SIG-M5 treated with dmso at 0.1 percent for 504 hours (cell line): ENCODE results near the gene GLI2.

ENCODE experiments used
- DNase-seq: peaks from one replicate; lab custom pipeline; 2025; ENCODE audit not compliant: unreplicated experiment; lab: John Stamatoyannopoulos, UW

GLI2 gene

DNA sequence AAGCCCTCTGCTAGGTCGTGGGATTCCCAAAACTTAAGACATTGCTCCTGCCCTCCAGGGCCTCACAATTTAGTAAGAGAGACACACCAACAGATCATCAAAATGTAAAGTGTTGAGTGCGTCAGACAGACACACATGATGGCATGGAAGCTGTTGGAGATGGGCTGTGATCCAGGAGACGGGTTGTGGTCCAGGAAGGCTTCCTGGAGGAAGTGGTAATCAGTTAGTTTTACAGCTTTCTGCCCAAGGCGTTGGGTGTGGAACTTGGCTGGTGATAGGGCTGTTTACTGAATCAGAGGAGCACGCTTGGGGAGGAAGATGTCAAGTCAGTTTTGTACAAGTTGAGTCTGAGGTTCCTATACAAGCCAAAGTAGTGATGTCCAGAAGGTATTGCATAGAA is 24.0 kb upstream of the GLI2 start:
- no peak for DNase-seq

DNA sequence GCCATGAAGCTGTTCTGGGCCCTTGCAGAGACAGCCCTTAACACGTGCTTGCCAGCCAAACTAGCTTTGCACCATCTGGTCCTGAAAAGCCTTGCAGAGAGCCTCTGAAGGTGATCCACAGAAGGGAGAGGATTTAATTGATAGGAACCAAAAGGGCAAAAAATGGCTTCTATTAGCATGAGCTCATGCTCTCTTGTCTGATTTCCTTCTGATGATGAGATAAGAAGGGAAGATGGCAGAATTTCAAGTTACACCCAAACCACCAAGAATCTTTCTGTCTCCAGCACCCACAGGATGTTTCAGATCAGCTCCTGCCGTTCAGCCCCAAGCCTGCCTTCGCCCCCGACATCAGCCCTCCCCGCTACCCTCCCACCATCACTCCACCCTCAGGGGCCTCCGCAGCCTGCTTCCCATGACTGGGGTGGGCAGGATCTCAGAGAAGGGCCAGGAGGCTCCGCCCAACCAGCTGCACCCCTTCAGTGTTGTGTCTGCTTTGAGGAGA is 23.4 kb upstream of the GLI2 start:
- DNase-seq, result no peak

DNA sequence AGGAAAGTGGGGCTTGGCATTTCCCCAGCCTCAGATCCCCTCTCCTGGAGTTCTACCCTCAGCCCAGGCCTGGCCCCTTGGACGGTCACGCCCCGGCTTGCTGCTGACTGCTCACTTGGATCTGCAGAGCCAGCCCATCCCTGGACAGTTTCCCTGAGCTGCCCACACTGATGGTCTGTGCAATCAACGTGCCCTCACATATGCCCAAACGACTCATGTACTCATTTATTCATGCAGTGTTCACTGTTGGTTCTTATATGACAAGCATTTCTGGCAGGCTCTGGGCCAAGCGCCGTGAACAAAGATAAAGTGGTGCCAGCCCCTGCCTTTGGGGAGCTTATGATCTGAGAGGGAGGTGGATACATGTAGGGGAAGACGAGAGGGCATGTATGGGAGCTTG is 20.3 kb upstream of the GLI2 start:
- no peak for DNase-seq

DNA sequence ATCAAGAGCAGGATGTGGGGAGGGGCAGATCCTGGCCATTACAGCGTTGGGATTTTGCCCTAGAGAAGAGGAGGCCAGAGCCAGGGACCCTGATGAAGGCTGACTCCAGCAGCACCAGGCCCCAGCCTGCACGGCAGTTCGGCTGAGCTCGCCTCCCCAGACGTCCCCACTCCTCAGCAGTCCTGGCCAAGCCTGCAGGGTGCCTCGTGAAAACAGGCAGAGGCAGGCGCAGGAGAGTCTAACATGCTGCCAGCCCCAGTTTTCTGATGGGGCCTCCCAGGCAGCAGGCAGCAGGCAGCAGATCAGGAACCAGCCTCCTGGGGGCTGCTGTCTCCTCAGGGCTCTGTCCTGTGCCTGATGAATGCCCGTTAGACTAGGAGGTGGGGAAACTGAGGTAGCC is 19.7 kb upstream of the GLI2 start:
- no peak for DNase-seq

DNA sequence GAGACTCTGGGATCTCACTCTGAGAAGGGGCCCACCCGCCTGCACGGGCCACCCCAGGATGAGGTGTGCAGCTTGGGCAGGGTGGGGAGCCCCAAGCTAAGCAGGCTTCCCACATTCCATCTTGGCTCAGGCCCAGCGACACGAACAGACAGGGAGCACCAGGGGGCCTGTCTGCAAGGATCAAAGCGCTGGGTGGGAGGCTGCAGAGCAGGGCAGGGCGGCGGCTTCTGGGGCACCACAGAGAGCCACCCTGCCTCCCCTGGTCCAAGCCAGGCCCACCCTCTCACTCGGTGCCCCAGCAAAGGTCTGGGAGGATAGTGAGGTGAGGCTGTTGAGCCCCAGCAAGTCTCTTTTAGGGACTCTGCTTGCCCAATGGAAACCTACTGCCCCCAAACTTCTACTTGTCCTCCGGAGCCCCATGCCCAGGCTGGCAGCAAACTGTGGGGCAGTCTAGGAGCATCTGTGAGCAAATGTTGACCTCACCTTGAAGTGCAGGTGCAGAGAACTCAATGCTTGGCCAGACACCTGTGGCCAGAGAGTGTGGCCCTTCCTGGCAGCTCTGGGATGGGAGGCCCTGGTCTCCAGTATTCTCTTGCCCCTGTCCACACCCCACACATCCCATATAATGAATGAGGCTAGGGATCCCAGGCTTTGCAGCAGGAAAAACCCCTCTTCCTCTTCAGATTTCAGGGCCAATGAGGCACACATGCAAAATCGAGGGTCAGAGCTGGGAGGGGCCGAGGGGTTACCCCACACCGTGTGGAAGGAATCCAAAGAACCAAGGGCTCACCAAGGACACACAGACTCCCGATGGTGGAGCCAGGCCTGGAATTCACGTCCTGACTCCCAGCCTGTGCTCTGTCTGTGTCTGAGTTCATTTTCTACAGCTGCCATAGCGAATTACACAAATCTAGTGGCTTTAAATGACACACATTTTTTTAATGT is 18.8 kb upstream of the GLI2 start:
- DNase-seq, result no peak

DNA sequence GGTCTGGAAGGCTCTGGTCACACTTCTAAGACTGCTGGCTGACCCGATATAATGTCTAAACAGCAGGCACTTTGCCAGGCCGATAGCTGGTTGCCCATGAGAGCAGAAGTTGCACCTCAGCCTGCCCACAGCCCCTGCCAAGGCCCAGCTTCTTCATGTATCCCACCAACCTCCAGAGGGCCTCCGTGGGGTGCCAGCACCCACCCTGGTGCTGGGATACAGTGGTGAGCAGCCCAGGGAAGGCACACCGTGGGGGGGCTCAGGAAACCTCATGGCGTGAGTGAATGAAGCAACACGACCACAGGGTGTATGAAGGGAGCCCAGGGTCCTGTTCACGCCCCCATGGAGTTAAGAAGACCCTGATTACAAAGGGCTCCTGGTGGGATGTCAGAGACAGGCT is 16.2 kb upstream of the GLI2 start:
- no peak for DNase-seq

DNA sequence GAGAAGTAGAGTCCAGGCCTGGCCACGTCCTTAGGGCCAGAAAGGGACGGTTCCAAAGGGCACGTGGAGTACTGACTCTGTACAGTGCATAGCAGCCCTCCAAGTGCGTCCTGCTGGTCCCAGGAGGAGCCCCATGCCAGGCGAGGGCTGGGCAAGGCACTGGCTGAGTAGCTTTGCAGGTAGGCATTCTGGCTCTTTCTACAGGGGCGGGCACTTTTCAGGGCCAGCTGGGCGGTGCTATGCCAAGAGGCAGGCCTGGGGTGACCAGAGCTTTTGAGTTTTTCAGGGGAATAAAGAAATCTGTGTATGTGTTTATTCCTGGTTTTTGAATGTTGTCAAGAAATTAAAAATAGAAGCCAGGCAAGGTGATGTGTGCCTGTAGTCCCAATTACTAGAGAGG is 15.4 kb upstream of the GLI2 start:
- DNase-seq, result no peak

DNA sequence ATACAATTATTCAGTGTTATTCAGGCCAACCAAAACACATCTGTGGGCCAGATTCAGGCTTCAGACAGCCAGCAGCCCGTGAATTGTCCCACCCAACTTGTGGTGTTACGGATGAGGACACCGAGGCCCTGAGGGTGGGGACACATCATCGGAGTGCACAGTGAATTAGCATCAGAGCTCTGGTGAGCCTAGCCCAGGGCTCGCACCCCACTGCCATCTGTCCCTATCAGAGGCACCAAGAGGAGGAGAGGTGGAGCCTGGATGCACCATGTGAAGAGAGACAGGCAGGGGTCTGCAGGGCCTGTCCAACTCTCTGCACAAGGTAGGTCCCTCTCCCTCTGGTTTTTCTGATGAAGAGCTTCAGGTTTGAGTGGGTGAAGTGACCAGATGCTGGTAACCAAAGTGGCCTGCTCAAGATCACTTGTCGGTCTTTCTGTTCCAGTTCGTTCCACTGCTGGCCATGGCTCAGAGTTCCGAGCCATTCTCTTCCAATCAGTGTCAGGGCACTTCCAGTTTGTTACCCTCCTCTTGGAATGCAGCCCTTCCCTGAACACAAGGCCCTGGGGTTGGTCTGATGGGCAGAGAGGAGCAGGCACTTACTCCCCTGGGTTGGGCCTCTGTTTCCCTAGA is 14.8 kb upstream of the GLI2 start:
- no peak for DNase-seq

DNA sequence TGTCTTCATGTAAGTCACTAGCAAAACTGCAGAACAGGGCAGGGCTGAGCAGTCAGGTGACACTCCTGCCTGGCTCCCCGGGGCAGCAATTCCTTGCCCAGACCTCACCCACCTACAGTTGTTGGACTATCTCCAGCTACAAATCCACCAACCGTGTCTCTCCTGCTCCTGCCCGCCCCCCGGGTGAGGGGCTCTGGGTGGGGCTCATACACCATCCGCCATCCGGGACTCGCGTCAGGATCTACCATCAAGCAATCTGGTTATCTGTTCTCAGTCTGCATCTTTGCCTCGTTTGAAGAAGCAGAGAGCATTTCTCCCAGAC is 13.5 kb upstream of the GLI2 start:
- DNase-seq, result no peak

DNA sequence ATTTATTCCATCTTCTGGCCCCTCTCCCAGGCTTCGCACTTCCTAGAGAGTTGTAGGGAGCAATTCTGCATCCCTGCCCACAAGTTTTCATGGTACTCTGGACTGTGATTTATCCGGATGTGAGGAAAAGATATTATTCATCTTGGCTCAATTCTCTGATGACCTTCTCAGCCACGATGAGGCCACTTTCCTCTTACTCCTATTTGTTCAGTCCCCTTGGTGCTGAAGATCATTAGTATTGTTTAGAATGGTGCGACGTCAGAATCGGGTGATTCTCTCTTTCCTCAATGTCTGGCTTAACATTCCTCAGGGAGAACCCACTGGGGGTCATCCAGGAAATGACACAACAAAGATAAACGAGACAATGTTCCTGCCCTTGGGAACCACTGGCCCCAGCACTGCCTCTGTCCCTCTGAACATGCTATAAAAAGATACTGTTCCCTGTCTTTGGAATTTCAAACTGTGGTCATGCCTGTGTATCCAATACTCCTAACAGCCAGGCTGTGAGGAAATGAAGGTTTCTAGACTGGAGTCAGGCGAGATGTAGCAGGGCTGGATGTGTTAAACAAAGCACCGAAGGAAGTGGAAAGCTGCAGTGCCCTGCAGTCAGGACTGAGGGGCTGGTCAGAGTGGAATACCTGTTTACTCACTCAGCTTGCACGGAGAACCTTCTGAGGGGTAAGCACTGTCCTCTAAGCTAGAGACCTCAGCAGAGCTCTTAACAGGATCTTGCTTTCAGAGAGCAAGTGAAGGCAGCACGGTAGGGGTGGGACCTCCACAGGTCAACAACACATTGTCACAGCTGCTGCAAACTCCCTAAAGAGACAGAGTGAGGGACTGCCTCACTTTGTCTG is 12.9 kb upstream of the GLI2 start:
- no peak for DNase-seq

DNA sequence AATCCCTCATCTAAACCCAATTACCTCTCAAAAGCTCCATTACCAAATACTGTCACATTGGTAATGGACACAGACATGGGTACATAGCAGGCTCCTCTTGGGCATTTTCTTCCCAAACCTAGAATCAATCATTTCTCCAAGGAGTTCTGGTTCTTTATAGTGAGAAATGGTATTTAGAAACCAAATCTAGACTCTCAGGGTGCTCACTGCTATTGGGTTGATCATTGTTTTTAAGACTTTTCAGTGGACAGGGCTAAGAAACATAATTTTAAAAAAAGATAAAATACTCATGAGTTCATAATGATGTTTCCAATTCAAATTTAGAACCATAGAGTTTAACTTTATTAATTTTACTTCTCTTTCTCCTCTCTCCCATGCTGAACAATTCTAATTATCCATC is 9.4 kb upstream of the GLI2 start:
- DNase-seq, result no peak

DNA sequence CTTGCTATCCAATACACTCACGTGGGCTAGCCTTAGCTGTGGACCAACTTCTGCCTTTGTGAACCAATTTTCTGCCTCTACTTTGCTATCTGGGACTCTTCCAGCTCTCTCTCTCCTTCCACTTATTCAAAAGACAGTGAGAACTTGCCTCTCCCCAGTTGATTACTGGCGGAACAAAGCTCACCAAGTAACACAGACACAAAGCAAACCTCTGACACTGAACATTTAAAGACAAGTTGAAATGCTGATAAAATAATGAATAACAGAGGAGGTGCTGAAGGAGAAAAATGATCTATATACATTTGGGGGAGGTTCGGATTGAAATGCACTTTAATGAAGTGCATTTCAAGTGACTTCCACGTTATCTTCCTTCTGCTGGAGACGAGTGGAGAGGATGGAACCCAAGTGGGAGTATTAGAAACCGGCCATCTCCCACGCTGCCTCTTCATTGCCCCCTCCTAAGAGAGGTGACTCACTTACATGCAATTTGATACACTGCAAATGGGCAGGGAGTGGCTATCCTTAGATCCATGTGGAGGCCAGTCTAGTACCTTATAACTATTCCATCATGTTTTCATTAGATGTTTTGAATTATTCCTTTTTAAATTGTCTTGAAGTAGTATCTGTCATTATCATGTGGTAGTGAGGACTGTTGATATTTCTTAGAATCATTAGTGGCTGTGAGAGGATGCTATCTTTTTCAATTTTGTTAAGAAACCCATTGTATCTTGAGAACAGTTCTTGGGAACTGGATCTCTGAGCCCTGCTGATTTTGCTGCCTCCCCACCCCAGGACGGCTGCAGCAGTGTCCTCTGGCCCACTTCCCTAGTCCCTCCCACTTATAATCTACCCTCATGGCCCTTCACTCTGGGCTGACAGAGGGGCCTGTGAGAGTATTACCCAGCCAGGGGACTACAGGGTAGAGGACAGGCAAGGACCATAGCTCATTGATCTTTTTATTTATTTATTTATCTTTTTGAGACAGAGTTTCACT is 6.0 kb upstream of the GLI2 start:
- DNase-seq, result no peak

DNA sequence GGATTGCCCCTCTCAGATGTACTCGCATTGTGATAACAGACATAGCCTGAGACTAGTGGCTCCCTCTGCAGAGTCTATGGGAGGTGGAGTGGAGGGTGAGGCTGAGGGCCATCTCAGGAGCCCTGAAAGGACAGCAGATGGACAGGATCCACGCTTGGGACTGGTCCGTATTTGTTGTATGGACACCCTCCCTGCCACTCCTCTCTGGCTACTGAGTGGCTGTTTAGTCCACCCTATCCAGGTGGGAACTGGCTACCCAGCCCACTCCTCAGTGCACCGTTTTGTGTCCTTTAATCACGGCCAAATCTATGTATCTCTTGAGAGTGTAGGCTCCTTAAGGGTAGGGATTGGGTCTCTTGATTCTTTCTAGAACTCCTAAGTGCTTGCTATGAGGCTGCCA is 4.5 kb upstream of the GLI2 start:
- no peak for DNase-seq

DNA sequence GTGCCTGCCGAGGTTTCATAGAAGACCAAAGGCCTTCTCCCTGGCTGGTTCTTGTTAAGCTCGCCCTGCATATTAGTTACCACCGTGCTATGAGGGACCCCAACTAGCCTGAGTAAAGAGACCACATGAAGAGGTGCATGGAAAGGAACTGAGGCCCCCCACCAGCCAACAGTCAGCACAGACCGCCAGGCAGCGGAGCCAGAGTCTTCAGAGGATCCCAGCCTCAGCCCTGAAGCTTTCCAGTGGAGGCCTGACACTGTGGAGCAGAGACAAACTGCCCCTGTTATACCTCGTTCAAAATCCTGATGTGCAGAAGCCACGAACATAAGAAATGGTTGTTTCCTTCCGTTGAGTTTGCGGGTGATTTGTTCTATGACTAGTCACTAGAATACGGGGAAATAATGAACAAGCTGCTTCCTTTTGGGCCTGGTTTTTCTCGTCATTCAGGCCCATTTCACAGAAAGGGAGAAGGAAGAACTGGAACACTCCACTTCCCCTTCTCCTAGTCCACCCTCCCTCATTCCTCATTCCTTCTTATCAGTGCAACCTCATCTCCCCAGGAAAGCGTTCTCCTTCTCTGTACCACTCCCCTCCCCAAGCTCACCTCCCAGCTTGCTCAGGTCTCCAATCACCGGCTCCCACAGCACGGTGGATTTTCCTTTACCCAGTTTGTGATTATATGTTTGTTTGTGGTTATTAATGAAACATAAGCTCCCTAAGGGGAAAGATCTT is 3.0 kb upstream of the GLI2 start:
- DNase-seq, result no peak

DNA sequence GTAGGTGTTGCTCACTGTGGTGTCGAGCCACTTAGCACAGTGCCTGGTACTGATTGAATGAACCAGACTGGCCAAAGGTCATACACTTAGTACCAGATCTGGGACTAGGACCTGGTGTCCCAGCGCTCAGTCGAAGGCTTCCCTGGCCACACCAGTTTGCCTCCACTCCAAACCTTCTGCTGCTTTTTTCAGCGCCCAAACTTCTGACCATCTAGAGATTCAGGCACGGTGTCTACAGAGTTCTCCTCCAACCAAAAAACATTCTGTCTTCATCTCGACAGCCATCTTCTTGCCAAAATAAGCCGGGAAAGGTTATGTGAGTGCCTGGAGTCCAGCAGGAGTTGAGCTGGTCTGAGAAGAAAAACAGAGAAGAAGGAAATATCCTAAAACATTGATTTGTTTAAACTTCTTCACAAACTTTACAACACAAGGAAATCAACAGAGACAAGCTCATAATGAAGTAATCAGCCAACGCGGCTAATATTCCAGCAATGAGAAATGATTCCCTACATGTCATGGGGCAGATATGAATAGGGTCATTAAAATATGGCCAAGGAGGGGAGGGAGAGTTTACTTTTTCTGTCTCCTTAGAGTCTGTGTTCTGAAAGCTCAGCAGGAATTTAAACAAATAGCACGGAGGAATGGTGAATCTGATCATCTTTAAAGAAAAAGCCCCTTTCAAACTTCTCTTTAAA is 2.3 kb upstream of the GLI2 start:
- DNase-seq, result no peak

DNA sequence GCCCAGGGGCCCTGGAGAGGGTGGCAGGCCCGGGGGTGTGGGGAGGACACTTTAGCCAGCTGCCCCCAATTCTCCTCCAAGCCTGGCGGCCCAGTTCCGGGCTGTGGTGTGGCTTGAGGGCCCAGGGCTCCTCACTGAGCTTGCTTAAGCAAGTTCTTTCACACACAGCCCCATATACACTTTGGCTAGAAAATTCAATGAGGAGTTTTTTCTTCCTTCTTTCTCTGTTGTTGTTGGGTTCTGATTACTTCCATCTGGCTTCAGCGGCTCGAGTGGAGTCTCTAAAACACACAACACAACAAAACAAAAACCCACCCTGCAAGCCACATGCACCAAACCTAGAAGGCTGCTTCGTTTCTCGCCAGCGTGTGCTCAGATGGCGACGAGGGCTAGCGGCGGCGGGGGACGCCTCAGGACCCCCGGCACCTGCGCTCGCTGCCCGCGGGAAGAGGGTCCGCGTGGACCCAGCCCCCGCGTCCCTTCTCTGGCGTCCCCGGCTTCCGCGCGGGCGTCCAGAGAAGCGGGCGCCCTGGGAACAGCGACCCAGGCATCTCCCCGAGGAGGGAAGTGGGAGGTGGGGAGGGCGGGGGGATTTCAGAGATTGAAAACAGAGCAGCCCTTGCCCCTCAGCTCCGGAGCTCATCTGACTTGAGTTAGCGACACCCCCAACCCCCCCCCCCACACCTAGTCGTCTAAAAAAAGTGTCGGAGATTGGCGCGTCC is 577 bp upstream of the GLI2 start:
- no peak for DNase-seq

DNA sequence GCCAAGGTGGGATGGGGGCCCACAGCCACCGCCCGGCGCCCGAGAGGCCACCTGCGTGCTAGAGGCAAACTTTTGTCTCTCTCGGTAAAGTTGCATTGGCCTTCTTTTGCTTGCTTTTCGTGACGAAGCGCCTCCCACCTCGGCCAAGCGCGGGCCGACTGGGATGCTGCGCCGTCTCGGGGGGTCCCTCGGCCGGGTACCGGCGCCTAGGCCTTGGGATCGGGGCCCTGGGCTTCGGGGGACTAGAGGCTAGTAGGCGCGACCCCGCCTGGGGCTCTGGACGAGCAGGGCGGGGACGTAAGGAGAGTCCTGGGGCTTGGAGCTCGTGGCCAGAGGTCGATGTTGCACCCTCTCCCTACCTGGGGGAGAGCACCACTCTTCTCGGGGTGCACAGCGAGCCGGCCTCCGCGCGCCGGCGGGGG is 545 bp downstream of the GLI2 start:
- DNase-seq, result no peak

DNA sequence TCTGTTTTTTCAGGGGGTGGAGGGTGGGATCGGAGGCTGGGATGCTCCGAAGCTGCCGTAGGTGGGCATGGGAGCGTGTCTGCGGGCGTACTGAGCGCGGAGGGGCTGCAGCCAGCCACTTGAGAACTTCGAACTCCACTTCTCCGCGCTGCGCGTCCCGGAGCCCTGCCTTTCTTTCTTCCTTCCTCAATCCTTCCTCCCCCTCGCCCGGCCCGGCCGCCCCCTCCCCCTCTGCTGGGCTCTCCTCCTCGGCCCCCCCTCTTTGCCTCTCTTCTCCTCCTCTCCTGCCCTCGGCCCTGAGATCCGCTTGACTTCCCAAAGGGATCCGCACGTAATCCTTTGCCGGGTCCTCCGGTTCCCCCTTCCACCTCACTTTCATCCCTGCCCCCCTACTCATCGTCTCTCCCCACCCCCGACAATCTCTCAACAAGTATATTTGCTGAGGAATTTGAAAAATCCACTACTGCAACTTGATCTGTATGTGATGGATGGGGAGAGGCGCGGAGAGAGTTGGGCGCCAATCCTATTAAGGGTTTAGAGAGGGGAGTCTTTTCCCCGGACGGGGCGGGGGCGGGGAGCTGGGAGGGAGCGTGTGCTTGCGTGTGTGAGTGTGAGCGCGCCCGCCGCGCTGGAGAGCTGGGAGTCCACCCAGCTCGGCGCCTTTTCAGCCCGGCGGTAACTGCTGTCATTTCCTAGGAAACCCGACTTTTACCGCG is 1.1 kb downstream of the GLI2 start:
- DNase-seq, result no peak
